ENCODE results near the gene ZBTB16.

ZBTB16 gene, protein sequence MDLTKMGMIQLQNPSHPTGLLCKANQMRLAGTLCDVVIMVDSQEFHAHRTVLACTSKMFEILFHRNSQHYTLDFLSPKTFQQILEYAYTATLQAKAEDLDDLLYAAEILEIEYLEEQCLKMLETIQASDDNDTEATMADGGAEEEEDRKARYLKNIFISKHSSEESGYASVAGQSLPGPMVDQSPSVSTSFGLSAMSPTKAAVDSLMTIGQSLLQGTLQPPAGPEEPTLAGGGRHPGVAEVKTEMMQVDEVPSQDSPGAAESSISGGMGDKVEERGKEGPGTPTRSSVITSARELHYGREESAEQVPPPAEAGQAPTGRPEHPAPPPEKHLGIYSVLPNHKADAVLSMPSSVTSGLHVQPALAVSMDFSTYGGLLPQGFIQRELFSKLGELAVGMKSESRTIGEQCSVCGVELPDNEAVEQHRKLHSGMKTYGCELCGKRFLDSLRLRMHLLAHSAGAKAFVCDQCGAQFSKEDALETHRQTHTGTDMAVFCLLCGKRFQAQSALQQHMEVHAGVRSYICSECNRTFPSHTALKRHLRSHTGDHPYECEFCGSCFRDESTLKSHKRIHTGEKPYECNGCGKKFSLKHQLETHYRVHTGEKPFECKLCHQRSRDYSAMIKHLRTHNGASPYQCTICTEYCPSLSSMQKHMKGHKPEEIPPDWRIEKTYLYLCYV

DNA sequence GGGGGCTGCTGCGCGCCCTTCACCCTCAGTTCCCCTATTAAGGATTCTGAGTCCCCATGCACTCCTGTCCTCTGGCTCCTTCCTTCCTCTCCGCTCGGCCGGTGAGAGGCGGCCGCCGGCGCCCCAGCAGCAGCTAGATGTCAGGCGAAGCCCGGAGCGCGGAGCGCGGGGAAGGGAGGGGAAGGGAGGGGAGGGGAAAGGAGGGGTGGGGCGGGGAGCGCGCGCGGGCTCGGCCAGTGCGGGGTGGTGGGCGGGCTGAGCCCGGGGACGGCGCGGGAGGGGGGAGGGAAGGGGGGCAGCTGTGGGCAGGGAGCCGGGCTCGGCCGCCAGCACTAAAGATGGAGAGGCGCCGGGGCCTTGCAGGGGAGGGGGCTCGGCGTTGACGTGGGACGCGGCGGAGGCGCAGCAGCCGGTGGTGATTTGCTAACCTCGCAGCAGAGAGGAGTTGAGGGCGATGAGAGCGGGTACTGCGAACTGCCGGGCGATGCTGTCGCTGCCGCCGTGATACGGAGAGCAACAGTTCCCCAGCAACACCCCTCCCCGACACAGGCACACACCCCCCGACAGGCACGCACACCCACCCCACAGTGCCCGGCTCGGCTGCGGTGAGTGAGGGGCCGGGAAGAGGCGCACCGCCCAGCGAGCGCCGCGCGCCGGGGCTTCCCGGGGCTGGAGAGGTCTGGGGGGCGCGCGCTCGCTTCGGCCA, at the start of gene ZBTB16:
ZBTB16 (plus strand) TSS at position 434 of the 706 bp plus-strand sequence. CDS start 3,590 bp downstream, outside the sequence.
- DNase-seq (ENCODE audit: low read depth), result peak; percentile 42

DNA sequence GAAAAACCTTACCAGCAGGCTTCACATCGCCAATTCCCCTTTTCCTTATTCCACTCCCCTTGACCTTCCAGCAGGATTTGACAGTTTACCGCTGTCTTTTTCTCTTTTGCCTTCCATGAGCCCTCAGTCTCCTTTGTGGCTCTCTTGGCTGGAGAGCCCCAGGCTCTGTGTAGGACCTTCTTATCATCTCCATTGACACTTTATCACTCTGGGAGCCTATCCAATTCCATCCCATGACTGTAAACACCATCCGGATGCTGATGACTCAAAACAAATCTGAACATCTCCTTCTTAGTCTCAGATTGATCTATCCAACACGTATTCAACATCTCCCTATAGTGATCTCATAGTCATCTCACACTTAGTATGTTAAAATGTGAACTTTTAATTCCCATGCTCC, 48.6 kb upstream of the ZBTB16 start:
- no peak for DNase-seq (ENCODE audit: low read depth)

DNA sequence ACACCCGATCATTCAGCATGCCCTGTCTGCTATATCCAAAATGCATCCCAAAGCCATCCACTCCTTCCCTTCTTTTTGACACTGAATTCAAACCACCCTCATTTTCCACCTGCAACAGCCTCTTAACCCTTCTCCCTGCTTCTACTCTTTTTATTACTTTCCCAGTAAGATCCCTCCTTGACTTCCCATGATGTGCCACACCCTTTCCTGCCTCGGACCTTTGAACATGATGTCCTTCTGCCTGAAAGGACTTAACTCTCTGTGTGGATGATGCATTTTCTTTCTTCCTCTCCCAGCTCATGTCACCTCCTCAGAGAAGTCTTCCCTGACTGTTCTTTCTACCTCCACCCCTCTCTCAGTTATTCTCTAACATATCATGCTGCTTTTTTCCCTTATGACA, 48.1 kb upstream of the ZBTB16 start:
- no peak for DNase-seq (ENCODE audit: low read depth)

DNA sequence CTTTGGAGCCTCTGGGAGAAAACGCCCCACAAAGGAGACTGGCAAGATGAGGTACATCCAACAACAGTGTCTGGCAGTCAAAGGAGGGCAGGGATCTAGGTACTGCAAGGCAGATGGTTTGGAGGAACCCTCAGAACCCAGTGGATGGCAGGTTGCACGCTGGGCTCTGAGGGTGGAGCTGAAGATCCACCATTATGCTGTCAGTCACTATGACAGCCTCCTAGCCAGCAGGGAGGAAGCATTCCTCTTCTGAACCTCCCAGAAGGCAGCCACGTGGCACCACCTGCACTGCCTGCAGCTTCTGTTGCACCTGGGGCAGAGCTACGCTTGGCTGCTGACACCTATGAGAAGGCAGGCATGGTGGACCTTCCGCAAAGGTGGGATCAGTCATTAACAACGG, 44.4 kb upstream of the ZBTB16 start:
- no peak for DNase-seq (ENCODE audit: low read depth)

DNA sequence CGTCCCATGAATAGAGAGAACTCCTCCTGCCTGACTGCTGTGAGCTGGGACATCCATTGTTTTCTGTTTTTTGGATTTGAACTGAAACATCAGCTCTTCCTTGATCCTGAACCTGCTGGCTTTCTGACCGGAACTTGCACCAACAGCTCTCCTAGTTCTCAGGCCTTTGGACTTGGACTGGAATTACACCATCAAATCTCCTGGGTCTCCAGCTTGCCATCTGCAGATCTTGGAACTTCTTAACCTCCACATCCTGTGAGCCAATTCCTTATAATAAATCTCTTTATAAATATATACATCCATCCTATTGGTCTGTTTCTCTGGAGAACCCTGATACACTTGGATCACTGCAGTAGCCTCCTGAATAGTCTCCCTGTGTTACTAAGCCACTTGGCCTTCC, 42.5 kb upstream of the ZBTB16 start:
- no peak for DNase-seq (ENCODE audit: low read depth)

DNA sequence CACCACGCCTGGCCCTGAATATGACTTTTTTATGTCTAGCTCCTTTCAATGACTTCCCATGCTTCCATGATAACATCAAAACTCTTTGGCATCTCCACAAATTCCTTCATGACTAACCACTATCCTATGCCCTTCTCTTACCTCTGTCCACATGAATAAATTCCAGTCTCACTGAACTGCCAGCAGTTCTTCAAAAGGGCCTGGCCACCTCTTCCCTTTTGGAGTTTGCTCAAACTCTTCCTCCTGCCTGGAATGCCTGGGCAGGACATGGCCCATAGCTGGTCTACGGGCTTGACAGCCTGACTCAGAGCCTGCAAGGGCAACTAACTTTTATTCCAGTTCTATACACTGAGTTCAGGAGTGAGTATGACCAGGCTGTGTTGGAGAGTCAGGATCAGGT, 41.8 kb upstream of the ZBTB16 start:
- no peak for DNase-seq (ENCODE audit: low read depth)

DNA sequence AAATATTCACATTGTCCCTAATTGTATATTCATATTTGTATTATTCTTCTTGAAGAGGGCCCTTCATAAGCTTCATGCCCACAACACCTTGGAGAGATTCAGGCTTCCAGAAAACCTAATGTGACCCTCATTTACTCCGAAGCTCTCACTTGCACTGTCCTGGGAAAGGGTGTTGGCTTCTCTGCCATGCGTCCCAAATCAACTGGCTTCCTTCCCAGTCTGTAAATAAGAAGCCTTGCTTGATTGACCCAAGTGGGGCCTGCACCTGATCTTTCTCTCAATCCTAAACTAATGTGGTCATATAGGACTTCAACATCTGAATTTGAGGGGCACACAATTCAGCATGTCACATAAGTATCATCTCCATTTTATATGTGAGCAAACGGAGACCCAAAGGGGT, 40.5 kb upstream of the ZBTB16 start:
- DNase-seq (ENCODE audit: low read depth), result no peak

DNA sequence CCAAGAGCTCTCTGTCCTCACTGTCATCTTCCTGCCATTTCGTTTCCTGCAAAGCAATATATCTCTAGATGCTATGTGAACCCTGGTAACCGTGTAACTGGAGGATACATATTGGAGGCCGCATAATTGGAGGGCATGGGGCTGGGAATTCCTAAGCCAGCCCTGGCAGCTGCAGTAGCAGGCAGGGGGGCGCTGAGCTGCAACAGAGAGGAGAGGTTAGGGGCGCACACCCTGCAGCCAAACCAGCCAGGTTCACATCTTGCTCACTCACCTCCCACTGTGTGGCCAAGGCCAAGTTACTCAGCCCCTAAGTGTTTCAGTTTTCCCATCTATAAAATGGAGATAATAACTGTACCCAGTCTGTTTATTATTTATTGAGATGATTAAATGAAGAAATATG, 39.9 kb upstream of the ZBTB16 start:
- DNase-seq (ENCODE audit: low read depth), result no peak

DNA sequence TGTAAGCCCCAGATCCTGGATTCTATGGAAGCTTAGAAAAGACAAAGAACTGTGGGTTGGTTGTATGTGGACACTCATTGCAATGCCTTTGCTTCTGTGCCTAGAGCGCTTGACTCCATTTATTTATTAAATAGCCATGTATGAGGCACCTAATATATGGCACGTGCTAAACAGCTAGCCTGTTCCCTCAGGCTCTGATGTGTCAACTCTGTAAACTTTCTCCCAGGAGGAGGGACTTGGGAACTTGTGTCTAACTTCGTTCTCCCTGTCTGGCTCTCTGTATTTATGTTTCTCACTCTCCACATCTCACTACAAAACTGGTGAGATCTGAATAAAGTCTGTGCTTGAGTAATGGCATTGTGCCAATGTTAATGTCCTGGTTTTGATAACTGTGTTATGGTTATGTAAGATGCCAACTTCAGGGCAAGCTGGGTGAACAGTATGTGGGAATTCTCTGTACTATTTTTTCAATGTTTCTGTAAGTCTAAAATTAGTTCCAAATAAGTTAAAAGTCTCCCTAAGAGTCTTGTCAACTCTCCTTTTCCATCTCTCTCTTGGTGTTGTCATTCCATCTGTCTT, 34.1 kb upstream of the ZBTB16 start:
- DNase-seq (ENCODE audit: low read depth), result no peak

DNA sequence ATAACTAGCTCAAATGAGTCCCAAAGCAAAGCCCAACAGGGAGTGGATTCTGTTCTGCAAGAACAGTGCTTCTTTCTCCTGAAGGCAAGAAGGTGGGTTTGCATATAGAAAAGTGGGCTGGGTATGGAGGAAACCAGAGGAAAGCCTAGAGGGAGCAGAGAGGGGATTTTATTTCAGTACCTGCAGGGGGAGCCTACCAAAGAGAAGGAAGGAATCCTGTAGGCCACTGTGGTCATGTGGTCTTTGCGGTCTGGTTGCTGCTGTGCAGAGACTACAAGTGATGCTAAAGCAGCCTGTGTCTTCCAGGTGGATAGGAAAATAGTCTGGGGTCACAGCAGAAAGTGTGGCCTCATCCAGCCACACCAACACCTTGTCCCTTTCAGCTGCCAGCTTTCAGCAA, 33.2 kb upstream of the ZBTB16 start:
- DNase-seq (ENCODE audit: low read depth), result peak; percentile 4

DNA sequence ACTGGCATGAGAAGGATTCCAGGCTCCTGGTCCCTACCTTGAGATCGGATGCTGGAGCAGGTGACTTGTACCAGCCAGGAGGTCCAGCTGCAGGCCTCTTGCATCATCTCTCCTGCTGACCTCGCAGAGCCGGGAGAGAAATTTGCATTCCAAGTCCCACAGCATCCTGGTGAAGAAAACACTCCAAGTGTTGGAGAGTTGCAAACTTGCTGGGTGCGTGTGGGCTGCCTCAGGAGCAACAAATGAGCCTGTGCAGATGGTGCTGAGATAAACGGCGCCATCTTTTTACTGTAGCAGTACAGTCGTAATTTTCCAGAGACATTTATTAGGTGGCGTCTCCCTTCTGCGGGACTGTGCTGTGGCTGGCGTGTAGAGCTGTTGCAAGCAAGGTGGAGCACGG, 32.1 kb upstream of the ZBTB16 start:
- DNase-seq (ENCODE audit: low read depth), result no peak

DNA sequence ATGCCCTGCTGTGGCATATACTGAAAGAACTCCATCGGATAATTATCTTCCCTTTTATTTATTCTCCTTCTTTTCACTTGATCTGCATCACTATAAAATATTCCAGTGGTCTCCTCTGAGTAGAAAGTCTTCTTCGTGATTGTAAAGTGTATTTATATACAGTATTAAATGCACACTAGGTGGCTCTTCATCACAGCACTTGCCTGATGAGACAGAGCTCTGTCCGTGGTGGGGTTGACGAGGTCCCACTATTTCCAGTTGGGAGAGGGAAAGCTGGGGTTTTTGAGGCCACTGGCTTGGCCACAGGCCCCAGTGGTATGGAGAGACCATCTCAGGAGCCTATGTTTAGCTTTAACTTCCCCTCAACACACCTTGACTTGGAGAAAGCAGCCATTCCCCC, 31.6 kb upstream of the ZBTB16 start:
- DNase-seq (ENCODE audit: low read depth), result no peak

DNA sequence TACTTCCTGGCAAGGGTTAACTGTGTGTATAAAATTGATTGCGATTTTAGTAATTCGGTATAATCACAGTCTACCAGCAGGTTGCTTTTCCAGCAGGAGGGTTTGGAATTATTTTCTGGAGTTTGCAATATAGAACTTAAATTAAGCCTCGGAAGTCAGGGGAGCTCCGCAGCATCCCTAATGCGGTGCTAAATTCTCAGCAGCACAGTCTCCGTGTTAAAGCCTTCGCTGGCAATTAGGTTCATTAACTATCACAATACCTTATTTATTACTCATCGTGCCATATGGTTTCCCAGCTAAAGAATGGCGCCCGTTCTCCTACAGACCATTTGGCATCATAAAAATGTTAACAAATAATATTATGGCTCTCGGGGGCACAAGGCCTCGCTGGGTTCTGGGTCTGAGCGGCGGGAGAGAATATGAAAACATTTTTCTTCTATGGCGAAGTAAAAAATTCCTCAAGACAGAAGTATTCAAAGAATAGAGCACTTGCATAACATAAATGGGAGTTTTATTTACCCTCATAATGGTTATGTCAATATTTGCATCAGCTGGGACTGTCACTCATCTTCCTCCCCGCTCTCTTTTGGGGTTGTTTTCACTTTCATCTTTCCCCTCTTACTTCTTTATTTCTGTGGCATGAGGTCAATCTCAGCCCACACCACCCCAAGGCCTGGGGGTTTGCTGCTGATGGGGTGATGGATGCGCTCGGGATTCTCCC, 28.1 kb upstream of the ZBTB16 start:
- no peak for DNase-seq (ENCODE audit: low read depth)

DNA sequence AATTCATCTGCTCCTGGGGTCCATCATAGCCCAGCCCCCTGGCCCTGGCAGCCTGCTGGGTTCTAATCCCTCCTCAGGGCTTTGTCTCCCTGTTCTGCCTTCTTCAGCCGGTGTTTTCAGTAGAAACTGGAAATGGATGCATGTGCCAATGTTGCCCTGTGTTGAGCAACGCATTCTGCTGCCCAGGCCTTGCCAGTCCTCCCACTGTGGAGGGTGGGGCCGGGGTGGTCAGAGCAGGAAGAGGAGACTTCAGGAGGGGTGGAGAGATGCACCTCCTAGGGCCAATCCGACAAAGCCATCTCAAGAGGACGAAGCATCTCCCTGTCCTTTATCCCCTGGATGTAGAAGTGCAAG, 27.6 kb upstream of the ZBTB16 start:
- DNase-seq (ENCODE audit: low read depth), result no peak

DNA sequence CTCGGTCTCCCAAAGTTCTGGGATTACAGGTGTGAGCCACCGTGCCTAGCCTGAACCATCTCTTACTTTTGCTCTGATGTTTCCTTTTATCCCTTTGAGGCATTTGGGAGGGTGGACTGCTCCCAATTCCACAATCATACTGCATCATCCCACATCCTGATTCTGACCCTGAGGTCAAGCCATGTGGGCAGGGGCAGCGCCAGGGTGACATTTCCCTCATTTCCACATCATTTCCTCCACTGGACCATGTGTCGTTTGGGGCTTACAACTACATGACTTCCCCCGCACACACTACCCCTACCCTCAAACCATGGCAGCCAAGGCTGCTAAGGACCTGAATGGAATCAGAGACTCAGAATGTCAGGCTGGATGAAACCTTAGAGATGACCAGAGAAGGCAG, 26.4 kb upstream of the ZBTB16 start:
- no peak for DNase-seq (ENCODE audit: low read depth)

DNA sequence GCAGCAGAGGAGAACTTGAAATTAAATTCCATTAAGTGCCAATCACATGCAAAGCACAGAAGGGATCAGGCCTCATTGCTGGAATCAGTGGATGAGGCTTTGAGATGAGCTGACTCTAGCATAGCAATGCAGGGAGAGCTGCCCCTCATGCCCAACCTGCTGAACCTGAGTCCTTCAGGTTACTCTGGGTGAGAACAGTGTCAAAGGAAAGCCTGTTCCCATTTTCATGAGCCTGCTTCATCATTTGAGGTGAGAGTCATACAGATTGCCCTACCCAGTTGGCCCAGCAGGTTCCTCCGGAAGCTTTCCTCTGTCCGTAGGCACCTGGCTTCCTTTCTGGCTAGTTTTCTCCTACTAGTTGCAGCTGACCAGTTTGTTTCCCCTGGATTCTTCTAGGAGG, 25.9 kb upstream of the ZBTB16 start:
- no peak for DNase-seq (ENCODE audit: low read depth)

DNA sequence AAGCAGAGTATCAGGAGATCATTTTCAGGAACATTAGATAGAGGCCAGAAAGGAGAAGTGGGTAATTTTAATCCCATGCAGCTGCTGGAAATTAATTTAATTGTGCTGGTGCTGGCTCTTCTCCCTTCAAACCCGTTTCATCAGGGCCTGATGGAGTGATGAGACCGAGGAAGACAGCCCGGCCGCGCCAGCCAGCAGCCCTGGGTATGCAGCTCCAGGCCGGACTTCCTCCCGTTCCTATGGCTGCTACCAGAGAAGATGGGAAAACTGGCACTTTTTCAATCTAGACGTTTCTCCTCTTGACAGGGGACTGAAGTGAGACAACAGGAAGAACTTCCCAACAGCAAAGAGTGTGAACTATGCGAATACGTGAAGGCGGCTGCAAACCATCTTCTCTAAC, 24.6 kb upstream of the ZBTB16 start:
- no peak for DNase-seq (ENCODE audit: low read depth)

DNA sequence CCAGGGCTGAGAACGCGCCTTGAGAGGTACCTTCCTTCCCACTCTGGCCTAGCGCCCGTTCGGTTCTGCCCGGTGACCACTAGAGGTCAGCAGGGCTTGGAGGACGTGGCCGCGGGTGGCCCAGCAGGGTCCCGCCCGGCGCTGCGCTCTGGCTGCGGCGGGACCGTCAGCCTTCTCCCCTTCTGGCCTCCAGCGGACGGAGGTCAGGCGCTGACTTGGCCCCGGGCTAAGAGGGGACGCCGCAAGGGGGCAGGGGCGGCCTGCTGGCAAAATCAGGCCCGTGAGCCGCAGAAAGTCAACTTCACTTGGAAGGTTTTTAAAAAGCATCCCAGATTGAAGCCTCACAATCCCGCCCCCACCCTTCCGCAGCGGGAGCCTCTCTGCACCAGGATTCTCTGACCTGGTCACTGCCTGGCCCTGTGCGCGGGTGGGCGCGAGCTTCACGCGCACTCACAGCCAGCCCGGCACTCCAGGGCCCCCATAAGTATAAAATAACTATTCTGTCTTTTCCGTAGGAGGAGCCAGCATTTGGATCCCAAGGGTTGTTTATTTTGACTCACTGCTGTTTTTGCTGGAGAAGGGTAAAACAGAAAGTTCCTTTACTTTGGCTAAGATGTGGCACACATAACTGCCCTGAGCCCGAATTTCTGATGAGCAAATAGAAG, 23.2 kb upstream of the ZBTB16 start:
- peak; percentile 51 for DNase-seq (ENCODE audit: low read depth)

DNA sequence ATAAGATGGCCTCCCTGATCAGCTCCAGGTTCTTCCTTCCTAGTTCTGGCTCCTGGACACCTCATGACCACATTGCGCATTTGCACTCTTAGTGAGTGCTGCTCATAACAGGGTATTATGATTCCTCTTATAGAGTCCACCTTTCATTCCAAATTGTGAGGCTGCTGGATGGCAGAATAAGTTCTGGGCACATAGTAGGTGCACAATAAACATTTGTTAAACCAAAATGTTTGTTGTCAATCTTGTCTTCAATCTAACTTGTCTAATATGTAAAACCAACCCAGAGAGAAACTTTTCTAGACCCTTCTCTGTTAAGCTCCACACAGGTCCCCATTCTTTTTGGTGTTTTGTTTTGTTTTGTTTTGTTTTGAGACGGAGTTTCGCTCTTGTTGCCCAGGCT, 22.6 kb upstream of the ZBTB16 start:
- no peak for DNase-seq (ENCODE audit: low read depth)

DNA sequence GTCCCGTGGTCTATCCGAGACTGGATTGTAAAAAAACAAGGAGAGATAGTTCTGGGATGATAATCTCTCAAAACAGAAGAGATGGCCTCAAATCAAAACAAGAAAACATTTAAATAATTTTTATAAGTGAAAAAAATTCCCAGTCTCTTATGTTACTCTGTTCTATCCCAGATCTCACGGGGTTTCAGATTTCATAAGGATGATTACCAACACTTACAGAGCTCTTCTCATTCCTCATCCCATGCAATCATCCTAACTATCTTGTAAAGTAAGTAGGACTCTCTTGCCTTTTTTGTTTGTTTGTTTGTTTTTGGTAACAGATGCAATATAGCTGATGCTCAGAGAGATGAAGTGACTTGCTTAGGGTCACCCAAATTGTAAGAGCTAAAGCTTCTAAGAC, 20.0 kb upstream of the ZBTB16 start:
- no peak for DNase-seq (ENCODE audit: low read depth)

DNA sequence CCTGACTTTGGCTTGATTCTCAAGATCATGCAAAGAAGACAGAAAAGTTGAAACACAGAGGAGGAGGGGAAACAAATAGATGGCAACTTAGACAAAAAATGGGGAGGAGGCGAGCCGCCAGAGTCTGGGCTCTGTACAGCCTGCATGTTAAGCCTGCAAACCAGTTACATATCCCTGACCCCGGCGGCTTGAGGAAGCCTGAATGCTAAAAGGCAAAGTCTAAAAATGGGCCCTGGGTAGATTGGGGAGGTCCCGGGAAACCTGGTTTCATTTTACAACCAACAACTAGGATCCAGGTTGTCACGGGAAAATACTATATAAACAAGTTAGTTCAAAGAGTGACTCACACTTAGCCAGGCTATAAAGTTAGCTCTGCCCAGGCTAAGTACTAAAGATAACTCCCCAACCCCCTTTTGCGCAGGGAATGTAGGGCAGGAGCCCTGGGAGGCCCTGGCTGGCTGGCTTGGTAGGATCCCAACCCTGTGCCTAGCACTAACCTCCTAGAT, 18.8 kb upstream of the ZBTB16 start:
- no peak for DNase-seq (ENCODE audit: low read depth)

Measured in stimulated activated CD8-positive, alpha-beta memory T cell treated with anti-CD3 and anti-CD28 coated beads, Interleukin-4, amount 100 ng/mL, for 24 hours (primary cell).